Epithelial cell of esophagus (primary cell): ENCODE results near the gene STK38.
A peak's percentile ranks its signal among the peaks of the same experiment; 100 is the strongest.

Source experiments
- DNase-seq: peaks from one replicate; pipeline ENCODE4 v3.0.0; 2010; ENCODE audit warnings: low read depth
- H3K4me3 ChIP-seq: 2 replicates; pipeline ENCODE4 v1.5.1; 2011; ENCODE audit warnings: mild to moderate bottlenecking, low read length, control low read depth
- CTCF ChIP-seq: IDR thresholded peaks from 2 replicates; pipeline ENCODE4 v1.5.1; 2011; ENCODE audit warnings: low read depth, mild to moderate bottlenecking, low read length, control low read depth, inconsistent platforms; ENCODE audit not compliant: insufficient read depth; ENCODE audit errors: missing control alignments

Gene STK38

GRCh38 chr6:36445621-36446020 is 101.7 kb downstream of the STK38 start:
- DNase-seq = no peak
- no peak for TF ChIP-seq CTCF
- H3K4me3 ChIP-seq = no peak overlapping the region

GRCh38 chr6:36444470-36444869 is 102.8 kb downstream of the STK38 start:
- TF ChIP-seq CTCF = no peak
- peak; percentile 72 for DNase-seq
- H3K4me3 ChIP-seq = peak overlapping the region; percentile 83
